ENCODE results near the gene PLK5.

DNA sequence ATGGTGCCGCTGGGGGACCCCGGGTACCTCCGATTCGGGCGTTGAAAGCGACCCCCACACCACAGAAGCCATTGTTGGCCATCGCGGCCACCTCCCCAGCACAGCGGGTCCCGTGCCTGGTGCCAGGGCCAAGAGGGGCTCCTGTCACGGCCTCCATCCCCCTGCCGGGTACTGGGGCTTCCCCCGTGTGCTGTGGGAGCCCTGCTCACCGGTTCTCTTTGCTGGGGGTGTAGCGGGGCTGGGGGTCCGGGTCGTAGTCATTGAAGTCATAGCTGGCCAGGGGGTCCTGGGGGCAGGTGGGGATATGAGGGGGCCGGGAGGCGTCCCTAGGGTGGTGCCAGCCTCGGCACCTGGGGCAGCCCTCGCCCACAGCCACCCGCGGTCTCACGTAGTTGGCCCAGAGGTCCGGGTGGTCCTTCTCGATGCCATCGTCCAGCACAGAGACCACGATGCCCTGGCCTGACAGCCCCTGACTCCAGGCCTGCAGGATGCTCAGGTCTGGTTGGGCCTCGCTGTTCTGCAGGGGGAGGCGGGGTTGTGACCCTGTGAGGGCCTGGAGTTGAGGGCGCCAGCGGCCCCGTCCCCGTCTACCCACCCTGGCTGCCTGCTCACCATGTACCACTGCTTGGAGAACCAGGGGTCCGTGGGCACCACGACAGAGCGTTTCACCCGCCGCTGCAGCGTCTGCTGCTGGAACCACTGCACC, 36.1 kb upstream of the PLK5 start:
- TF ChIP-seq, protein P1, sequence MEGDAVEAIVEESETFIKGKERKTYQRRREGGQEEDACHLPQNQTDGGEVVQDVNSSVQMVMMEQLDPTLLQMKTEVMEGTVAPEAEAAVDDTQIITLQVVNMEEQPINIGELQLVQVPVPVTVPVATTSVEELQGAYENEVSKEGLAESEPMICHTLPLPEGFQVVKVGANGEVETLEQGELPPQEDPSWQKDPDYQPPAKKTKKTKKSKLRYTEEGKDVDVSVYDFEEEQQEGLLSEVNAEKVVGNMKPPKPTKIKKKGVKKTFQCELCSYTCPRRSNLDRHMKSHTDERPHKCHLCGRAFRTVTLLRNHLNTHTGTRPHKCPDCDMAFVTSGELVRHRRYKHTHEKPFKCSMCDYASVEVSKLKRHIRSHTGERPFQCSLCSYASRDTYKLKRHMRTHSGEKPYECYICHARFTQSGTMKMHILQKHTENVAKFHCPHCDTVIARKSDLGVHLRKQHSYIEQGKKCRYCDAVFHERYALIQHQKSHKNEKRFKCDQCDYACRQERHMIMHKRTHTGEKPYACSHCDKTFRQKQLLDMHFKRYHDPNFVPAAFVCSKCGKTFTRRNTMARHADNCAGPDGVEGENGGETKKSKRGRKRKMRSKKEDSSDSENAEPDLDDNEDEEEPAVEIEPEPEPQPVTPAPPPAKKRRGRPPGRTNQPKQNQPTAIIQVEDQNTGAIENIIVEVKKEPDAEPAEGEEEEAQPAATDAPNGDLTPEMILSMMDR (conservative IDR thresholded peaks at IDR 0.05; ENCODE audit: low read depth, low read length) = no peak
- TF ChIP-seq FOS (IDR thresholded peaks at IDR 0.05; ENCODE audit: low read depth, low read length) (no peak), SMC3 (IDR thresholded peaks at IDR 0.05; ENCODE audit: low read depth, low read length) (no peak), RCOR1 (IDR thresholded peaks at IDR 0.05; ENCODE audit: insufficient replicate concordance, low read length) (no peak), CEBPB (IDR thresholded peaks at IDR 0.05; ENCODE audit: low read depth, low read length) (no peak), MAFK (IDR thresholded peaks at IDR 0.05; ENCODE audit: low read depth, low read length) (no peak), POLR2A (IDR thresholded peaks at IDR 0.05; ENCODE audit: low read depth, low read length) (no peak), RFX5 (IDR thresholded peaks at IDR 0.05; ENCODE audit: low read depth, low read length) (no peak)
- TF ChIP-seq, protein P2, sequence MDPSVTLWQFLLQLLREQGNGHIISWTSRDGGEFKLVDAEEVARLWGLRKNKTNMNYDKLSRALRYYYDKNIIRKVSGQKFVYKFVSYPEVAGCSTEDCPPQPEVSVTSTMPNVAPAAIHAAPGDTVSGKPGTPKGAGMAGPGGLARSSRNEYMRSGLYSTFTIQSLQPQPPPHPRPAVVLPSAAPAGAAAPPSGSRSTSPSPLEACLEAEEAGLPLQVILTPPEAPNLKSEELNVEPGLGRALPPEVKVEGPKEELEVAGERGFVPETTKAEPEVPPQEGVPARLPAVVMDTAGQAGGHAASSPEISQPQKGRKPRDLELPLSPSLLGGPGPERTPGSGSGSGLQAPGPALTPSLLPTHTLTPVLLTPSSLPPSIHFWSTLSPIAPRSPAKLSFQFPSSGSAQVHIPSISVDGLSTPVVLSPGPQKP (IDR thresholded peaks at IDR 0.05; ENCODE audit: borderline replicate concordance, low read depth, low read length) = no peak
- TF ChIP-seq, protein P3, sequence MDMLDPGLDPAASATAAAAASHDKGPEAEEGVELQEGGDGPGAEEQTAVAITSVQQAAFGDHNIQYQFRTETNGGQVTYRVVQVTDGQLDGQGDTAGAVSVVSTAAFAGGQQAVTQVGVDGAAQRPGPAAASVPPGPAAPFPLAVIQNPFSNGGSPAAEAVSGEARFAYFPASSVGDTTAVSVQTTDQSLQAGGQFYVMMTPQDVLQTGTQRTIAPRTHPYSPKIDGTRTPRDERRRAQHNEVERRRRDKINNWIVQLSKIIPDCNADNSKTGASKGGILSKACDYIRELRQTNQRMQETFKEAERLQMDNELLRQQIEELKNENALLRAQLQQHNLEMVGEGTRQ (IDR thresholded peaks at IDR 0.05; ENCODE audit: low read depth, low read length) = no peak

All from IMR-90 (cell line).